WI38 (cell line): Measurements from ENCODE around the gene NFKBIB.

Experiments used
- H3K4me3 ChIP-seq: 2 replicates; pipeline ENCODE4 v1.5.1; 2011; ENCODE audit warnings: low read depth, mild to moderate bottlenecking, control low read depth, low read length
- CTCF ChIP-seq: IDR thresholded peaks from 2 replicates; pipeline ENCODE4 v1.5.1; 2012; ENCODE audit warnings: low read depth, mild to moderate bottlenecking, control low read depth, low read length

The NFKBIB gene

DNA sequence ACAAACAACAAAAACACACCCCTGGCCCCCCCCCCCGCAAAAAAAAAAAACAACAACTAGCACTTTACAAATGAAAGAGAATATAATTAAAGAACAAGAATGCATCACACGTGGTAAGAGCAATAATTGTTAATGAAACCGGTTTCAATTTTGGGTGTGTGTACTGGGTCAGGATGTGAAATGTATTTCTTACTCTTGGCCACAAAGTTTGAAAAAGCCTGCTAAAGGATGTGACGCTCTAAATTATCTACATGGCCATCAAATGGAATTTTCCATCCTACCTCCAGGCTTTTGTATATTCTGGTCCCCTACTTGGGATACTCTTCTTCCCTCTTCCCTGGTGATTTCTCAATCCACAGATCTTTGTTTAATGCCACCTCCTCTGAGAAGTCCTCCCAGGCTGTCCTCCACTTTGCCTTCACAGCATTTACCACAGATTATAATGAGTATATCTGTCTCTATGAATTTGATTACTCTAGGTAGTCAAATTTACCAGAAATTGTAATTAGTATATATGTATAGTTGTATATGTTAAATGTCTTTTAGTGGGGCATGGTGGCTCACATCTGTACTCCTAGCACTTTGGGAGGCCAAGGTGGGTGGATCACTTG is 28.7 kb downstream of the NFKBIB start:
- H3K4me3 ChIP-seq = no peak overlapping the region
- no peak for TF ChIP-seq CTCF

DNA sequence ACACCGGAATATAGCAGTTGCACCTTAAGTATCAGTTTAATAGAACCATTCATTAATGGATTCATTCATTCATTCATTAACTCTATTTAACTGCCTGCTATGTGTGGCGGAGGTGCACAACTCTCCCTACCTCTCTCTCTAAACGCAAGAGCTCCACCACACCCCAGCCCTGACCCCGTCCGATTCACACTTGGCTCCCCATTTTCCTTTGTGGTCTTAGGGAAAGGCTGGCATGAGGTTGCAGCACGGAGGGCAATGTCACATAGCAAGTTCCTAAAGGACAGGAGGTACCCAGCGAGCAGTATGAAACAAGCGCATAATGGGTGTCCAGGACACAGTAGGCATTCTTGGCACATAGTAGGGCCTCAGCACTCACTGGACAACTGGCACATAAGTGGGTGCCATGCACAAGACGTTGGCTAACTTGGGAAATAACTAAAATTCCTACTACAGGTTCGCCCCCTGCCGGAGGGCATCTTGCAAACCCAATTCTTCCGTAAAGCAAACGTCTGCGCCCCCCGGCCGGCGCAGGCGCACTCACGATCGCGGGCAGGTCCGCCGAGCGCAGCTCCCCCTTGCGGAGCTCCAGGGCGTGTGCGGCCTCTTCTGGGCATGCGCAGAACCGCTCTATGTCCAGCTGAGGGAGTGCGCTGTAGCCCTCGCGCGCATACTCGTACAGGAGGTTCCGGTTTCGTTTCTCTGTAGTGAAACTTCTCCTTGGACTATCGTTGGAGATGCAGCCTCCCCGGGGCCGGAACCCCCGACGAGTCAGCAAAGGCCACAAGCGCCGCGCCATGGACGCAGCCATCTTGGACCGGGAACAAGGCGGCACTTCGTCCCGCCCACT is 30.4 kb downstream of the NFKBIB start, which contains the start of gene SARS2:
Gene SARS2, minus strand, starts transcription at position 835 of the 847 bp plus-strand sequence. Its CDS starts 27 bp downstream, at position 808.
- peak; percentile 98 for TF ChIP-seq CTCF
- peak within 1 kb of the TSS; percentile 96 for H3K4me3 ChIP-seq

DNA sequence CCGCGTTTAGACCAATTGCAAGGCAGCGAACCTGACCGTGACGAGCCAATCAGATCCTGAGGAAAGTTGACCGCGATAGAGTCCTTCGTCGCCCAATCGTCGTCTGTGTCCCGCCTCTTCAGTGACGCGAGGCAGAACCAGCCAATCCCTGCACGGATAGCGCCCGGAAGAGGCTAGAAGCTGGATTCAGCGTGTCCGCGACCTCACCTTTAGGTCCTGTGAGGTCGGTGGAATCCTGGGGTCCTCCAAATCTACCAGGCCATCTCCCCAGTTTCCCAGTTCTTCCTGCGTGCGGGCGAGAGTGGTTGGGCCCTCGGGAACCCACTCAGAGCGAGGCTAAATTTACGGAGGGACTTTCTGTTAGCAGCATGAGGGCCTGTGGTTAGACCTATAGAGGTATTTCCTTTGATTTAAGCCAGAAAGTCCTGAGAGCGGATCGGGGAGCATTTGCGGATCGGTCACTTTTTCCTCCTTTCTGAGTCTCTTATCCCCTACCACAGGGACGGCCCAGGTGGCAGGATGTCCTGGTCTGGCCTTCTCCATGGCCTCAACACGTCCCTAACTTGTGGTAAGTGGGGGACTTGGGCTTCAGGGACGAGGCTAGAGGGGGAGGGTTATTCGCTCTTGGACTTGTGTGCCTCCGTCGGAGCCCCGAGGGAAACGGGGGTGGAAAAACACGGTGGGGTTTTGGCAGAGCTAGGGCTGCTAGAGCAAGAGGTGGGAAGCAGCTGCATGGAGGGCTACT is 31.2 kb downstream of the NFKBIB start, which contains the start of gene MRPS12:
Gene MRPS12, plus strand, starts transcription at position 169 of the 745 bp plus-strand sequence. Its CDS starts 351 bp downstream, at position 520.
- TF ChIP-seq CTCF = no peak
- H3K4me3 ChIP-seq = peak within 1 kb of the TSS; percentile 96

DNA sequence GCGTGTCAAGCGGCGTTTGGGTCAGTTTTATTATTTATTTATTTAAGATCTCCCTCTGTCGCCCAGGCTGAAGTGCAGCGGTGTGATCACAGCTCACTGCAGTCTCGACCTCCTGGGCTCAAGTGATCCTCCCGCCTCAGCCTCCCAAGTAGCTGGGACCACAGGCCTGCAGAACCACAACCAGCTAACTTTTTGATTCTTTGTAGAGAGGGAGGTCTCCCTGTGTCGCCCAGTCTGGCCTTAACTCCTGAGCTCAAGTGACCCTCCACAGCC is 31.7 kb downstream of the NFKBIB start:
- TF ChIP-seq CTCF = no peak
- peak overlapping the region; percentile 96 for H3K4me3 ChIP-seq

GRCh38 chr19:38932425-38933179 is 32.8 kb downstream of the NFKBIB start:
- peak; percentile 29 for TF ChIP-seq CTCF
- H3K4me3 ChIP-seq = no peak overlapping the region

DNA sequence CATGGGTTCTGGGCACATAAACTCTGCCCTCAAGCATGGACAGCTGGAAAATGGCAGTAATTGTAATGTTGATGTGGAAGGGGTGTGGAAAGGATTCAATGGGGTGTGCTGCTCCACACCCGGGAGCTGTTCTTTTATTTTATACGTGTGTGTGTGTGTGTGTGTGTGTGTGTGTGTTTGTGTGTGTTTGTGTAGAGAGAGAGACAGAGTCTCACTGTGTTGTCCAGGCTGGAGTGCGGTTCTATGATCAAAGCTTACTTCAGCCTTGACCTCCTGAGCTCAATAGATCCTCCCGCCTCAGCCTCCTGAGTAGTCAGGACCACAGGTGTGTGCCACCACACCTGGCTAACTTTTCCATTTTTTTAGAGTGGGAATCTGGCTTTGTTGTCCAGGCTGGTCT is 33.8 kb downstream of the NFKBIB start:
- no peak for TF ChIP-seq CTCF
- H3K4me3 ChIP-seq = no peak overlapping the region
